ENCODE measurements around the gene CLEC17A.

Gene CLEC17A

GRCh38 chr19:14654786-14655560, 72.1 kb downstream of the CLEC17A start:
- no peak for DNase-seq (ENCODE audit: low spot score)

- DNase-seq (ENCODE audit: low spot score), result no peak
These were observed 72.8 kb downstream of the CLEC17A start for GRCh38 chr19:14655726-14656125.

GRCh38 chr19:14659874-14660489, 77.1 kb downstream of the CLEC17A start:
- no peak for DNase-seq (ENCODE audit: low spot score)

DNA sequence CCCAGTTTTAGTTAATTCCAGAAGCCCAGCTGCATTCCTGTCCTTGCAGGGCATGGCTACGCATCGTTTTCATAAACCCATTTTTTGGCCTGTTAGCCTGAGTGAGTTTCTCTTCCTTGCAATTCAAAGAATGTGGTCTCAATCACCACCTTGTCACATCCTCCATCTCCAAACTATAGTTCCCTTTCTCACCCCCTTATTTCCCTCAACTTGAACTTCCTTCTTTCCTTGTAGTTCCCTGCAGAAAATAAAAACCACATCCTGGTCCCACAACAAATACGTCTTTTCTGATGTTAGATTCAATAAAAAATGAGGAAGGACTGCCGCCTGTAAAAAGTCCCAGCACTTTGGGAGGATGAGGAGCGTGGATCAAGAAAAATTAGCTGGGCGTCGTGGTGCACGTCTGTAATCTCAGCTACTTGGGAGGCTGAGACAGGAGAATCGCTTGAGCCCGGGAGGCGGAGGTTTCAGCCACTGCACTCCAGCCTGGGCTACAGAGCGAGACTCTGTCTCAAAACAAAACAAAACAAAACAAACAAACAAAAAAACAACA, 78.6 kb downstream of the CLEC17A start:
- DNase-seq (ENCODE audit: low spot score), result peak; percentile 44

Measured in globus pallidus (tissue), 1 donor.